IPS-15b (cell line): ENCODE measurements around the gene ZCCHC24.
"Not testable (repeated sequence)": the region's sequence is repeated elsewhere in the genome, so short reads cannot be mapped to it uniquely, and the experiment has no call there.

Experiments
- H3K27me3 ChIP-seq: one replicate; pipeline ENCODE4 v1.6.1; 2013; ENCODE audit warnings: low read length; ENCODE audit not compliant: control insufficient read depth, insufficient read depth
- H3K36me3 ChIP-seq: one replicate; pipeline ENCODE4 v1.6.1; 2013; ENCODE audit warnings: low read length; ENCODE audit not compliant: control insufficient read depth, insufficient read depth
- H3K4me1 ChIP-seq: one replicate; pipeline ENCODE4 v1.6.1; 2013; ENCODE audit warnings: mild to moderate bottlenecking, low read length; ENCODE audit not compliant: control insufficient read depth, insufficient read depth
- H3K4me3 ChIP-seq: one replicate; pipeline ENCODE4 v1.5.1; 2013; ENCODE audit warnings: low read depth, low read length
- H3K9ac ChIP-seq: one replicate; pipeline ENCODE4 v1.6.1; 2013; ENCODE audit warnings: low read depth, mild to moderate bottlenecking, low read length
- H3K9me3 ChIP-seq: one replicate; pipeline ENCODE4 v1.6.1; 2013; ENCODE audit warnings: mild to moderate bottlenecking, low read length; ENCODE audit not compliant: control insufficient read depth, insufficient read depth

The ZCCHC24 gene

GRCh38 chr10:79345241-79346011 is 100.0 kb downstream of the ZCCHC24 start:
- Histone ChIP-seq H3K27me3 (no peaks in the 10 kb centered on the region), H3K9ac (no peak overlapping the region), H3K9me3 (no peaks in the 10 kb centered on the region), H3K36me3 (peaks cover 15% of the 10 kb centered on the region), H3K4me3 (no peak overlapping the region), H3K4me1 (peaks cover 4% of the 10 kb centered on the region)

- Histone ChIP-seq H3K9me3 (no peaks in the 10 kb centered on the region), H3K4me3 (no peak overlapping the region), H3K9ac (no peak overlapping the region), H3K4me1 (peaks cover 4% of the 10 kb centered on the region), H3K27me3 (no peaks in the 10 kb centered on the region), H3K36me3 (peaks cover 7% of the 10 kb centered on the region)
Measured at GRCh38 chr10:79344502-79345195, 100.8 kb downstream of the ZCCHC24 start.

- H3K4me3 ChIP-seq, result no peak overlapping the region
- no peak overlapping the region for H3K9ac ChIP-seq
- H3K36me3 ChIP-seq, result no peaks in the 10 kb centered on the region
- H3K27me3 ChIP-seq, result no peaks in the 10 kb centered on the region
- H3K4me1 ChIP-seq, result peaks cover 4% of the 10 kb centered on the region
- H3K9me3 ChIP-seq, result no peaks in the 10 kb centered on the region
Measured at GRCh38 chr10:79342811-79343561, 102.4 kb downstream of the ZCCHC24 start.

DNA sequence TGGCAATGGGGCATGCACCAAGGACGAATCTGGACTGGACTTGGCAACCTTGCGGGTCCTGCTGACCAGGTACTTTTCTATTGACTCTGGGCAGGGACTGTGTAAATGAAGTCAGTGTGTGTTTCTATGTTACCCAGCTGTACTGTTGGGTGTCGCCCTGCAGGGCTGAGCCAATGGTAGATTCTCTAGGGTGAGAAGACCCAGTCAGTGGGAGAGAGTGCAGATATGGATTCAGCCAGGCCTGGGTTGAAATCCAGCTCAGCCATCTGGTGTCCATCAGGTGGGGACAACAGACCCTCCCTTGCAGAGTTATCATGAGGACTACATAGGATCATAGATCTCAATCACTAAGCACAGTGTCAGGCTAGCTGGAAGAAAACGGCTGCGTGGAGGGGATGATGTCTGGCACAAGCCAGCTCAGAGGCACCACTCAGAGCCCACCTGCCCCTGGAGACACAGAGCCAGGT is 103.1 kb downstream of the ZCCHC24 start:
- Histone ChIP-seq H3K9ac (no peak overlapping the region), H3K4me1 (peaks cover 4% of the 10 kb centered on the region), H3K9me3 (no peaks in the 10 kb centered on the region), H3K36me3 (no peaks in the 10 kb centered on the region), H3K27me3 (no peaks in the 10 kb centered on the region), H3K4me3 (no peak overlapping the region)

DNA sequence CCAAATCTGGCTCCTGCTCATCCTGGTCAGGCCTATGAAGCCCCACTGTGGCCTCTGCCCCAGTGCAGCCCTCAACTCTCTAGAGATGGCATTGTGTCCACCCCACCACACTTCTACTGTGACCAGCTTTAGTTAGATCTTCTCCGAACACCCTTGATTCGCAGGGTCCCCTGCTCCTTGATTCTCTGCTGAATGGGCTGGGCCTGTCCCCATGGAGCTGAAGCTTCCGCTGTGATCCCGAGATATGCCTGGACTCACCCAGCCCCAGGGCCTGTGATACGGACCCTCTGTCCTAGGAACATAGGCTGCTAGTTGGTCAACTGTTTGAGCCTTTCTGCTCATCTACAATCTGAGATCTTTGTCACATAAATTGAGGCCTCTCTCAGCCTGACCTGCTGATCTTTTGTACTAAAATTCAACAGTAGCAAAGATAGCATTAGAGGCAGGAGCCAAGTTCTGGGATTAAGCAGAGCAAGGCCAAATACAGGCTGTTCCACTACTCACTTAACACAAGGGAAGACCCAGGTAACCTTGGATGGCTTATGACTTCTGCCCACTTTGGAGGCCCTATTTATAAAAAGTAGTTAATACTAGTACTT is 104.7 kb downstream of the ZCCHC24 start:
- H3K4me3 ChIP-seq, result no peak overlapping the region
- H3K4me1 ChIP-seq, result no peaks in the 10 kb centered on the region
- no peaks in the 10 kb centered on the region for H3K36me3 ChIP-seq
- no peak overlapping the region for H3K9ac ChIP-seq
- no peaks in the 10 kb centered on the region for H3K27me3 ChIP-seq
- no peaks in the 10 kb centered on the region for H3K9me3 ChIP-seq

- H3K36me3 ChIP-seq, result no peaks in the 10 kb centered on the region
- H3K27me3 ChIP-seq, result no peaks in the 10 kb centered on the region
- no peak overlapping the region for H3K9ac ChIP-seq
Measured at GRCh38 chr10:79339266-79339665, 106.2 kb downstream of the ZCCHC24 start.

DNA sequence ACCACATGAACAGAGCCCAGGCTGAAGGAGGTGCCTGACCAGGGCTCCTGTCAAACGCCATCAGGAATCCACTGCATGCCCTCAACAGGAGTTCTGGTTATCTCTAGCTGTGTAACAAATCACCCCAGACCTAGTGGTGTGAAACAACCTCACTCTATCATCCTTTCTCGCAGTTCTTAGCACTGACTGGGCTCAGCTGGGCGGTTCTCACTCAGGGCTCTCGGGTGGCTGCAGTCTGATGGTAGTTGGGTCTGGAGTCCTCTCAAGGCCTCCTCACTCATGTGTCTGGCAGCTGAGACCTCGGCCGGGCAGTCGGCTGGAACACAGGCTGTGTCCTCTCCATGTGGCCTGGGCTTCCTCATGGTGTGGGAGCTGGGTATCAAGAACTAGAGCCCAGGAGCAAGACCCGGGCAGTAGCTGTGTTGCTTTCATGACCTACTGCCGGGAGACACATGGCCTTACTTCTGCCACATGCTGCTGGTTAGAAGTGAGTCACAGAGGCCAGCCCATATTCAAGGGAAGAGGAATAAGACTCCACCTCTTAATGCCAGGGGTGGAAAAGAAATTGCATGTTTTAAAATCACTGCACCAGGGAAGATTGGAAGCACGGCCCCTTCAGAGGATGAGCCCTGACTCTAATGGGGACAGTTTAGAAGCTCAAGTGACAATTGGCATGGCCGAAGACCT is 107.5 kb downstream of the ZCCHC24 start:
- not testable (repeated sequence) for H3K9ac ChIP-seq, H3K4me3 ChIP-seq, H3K9me3 ChIP-seq, H3K4me1 ChIP-seq, H3K36me3 ChIP-seq, H3K27me3 ChIP-seq

More at GRCh38 chr10:79339266-79339665, 106.2 kb downstream of the ZCCHC24 start:
- H3K9me3 ChIP-seq, result no peaks in the 10 kb centered on the region
- no peak overlapping the region for H3K4me3 ChIP-seq
- no peaks in the 10 kb centered on the region for H3K4me1 ChIP-seq

- Histone ChIP-seq H3K9ac (no peak overlapping the region), H3K4me3 (no peak overlapping the region), H3K9me3 (no peaks in the 10 kb centered on the region), H3K36me3 (no peaks in the 10 kb centered on the region), H3K27me3 (no peaks in the 10 kb centered on the region), H3K4me1 (no peaks in the 10 kb centered on the region)
Measured at GRCh38 chr10:79336739-79337138, 108.7 kb downstream of the ZCCHC24 start.

DNA sequence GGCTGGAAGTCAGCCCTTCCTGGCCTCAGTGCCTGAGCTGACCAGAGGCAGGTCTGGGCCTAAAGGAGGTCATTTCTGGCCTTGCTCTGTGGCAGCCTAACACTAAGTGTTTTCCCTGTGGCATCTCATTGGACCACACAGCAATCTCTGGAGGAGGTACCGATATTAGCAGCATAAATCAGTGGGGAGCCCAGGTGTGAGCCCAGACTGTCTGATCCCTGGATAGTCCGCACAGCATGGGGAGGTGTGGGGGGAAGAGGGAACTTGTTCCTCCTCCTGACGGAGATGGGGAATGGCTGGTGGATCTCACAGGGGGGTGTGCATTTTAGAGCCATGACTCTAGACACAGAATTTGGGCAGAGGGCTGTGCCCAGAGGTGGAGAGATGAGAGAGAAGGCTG is 109.1 kb downstream of the ZCCHC24 start:
- Histone ChIP-seq H3K9me3 (no peaks in the 10 kb centered on the region), H3K4me3 (no peak overlapping the region), H3K27me3 (no peaks in the 10 kb centered on the region), H3K4me1 (no peaks in the 10 kb centered on the region), H3K9ac (no peak overlapping the region), H3K36me3 (no peaks in the 10 kb centered on the region)

GRCh38 chr10:79335470-79336235 is 109.8 kb downstream of the ZCCHC24 start:
- Histone ChIP-seq H3K9ac (no peak overlapping the region), H3K4me3 (no peak overlapping the region), H3K36me3 (no peaks in the 10 kb centered on the region), H3K9me3 (no peaks in the 10 kb centered on the region), H3K4me1 (no peaks in the 10 kb centered on the region), H3K27me3 (no peaks in the 10 kb centered on the region)
